GM18951 (cell line): ENCODE data around the gene CDH24.

Experiments
- POLR2A ChIP-seq: IDR thresholded peaks from 4 replicates; pipeline ENCODE4 v1.6.1; 2011; ENCODE audit warnings: mild to moderate bottlenecking; ENCODE audit not compliant: insufficient read length, insufficient read depth; ENCODE audit errors: extremely low read depth
- in situ Hi-C: fragments of 300-500 bp; cut with MboI; formaldehyde crosslinking; loops from one replicate; pipeline ENCODE4 v1.12.0; 2022; ENCODE audit warnings: low sequenced_read_pairs, mixed read lengths, inconsistent platforms; ENCODE audit not compliant: unreplicated experiment

The CDH24 gene

GRCh38 chr14:23076785-23077408, 19.6 kb upstream of the CDH24 start:
- in situ Hi-C loops, result no loop called here
- no peak for TF ChIP-seq POLR2A

GRCh38 chr14:23074906-23075305, 17.6 kb upstream of the CDH24 start:
- TF ChIP-seq POLR2A, result no peak
- in situ Hi-C loops, result loop anchor here (25.0 kb wide), 1 partner anchor 513 kb away; no protein-coding TSS in a partner anchor

GRCh38 chr14:23071921-23072539, 14.7 kb upstream of the CDH24 start:
- no peak for TF ChIP-seq POLR2A
- in situ Hi-C loops, result loop anchor here (25.0 kb wide), 1 partner anchor 510 kb away; no protein-coding TSS in a partner anchor

- peak; percentile 83 for TF ChIP-seq POLR2A
- in situ Hi-C loops, result loop anchor here (25.0 kb wide), 1 partner anchor 509 kb away; no protein-coding TSS in a partner anchor
Observed at GRCh38 chr14:23071244-23071920, 14.1 kb upstream of the CDH24 start.

GRCh38 chr14:23070262-23071129, 13.2 kb upstream of the CDH24 start:
- in situ Hi-C loops, result loop anchor here (25.0 kb wide), 1 partner anchor 508 kb away; no protein-coding TSS in a partner anchor
- no peak for TF ChIP-seq POLR2A

GRCh38 chr14:23069413-23069806, 12.1 kb upstream of the CDH24 start:
- no peak for TF ChIP-seq POLR2A
- in situ Hi-C loops, result loop anchor here (25.0 kb wide), 1 partner anchor 507 kb away; no protein-coding TSS in a partner anchor

GRCh38 chr14:23068789-23069412, 11.6 kb upstream of the CDH24 start:
- in situ Hi-C loops, result loop anchor here (25.0 kb wide), 1 partner anchor 507 kb away; no protein-coding TSS in a partner anchor
- no peak for TF ChIP-seq POLR2A

- in situ Hi-C loops, result loop anchor here (25.0 kb wide), 1 partner anchor 506 kb away; no protein-coding TSS in a partner anchor
- TF ChIP-seq POLR2A, result no peak
Observed at GRCh38 chr14:23067847-23068788, 10.8 kb upstream of the CDH24 start.

- in situ Hi-C loops, result loop anchor here (25.0 kb wide), 1 partner anchor 505 kb away; no protein-coding TSS in a partner anchor
- TF ChIP-seq POLR2A, result no peak
Observed at GRCh38 chr14:23066855-23067744, 9.8 kb upstream of the CDH24 start.

- TF ChIP-seq POLR2A, result no peak
- in situ Hi-C loops, result loop anchor here (25.0 kb wide), 1 partner anchor 504 kb away; no protein-coding TSS in a partner anchor
Observed at GRCh38 chr14:23066368-23066767, 9.0 kb upstream of the CDH24 start.
